Sciatic nerve (tissue), 2 donors: ENCODE measurements around the gene LRRC63. TPM values are rescaled to one million over a fixed set of nuclear protein-coding genes. Genes with fewer than 3 reads are reported as not detected.

ENCODE experiments used
- ATAC-seq: fragments of 200-7000 bp; cut with Tn5 transposase; one replicate; pipeline ENCODE4 v1.9.1; 2020; ENCODE audit warnings: mild to moderate bottlenecking, moderate library complexity
- DNase-seq: peaks from one replicate; pipeline ENCODE4 v3.0.0-alpha.2; 2020; ENCODE audit warnings: low spot score
- intact Hi-C: fragments of 100-400 bp; cut with DNase I; formaldehyde crosslinking; loops from one replicate; pipeline ENCODE4 v1.14.2; 2022
- total RNA-seq: library from RNA; stranded (reverse); fragmentation: NEBNext Ultra II Directional; extraction: Animal tissue kit (Norgen Biotek cat#: 25700); gene quantifications from one replicate; pipeline ENCODE4 v1.2.1, GENCODE V29; 2021
- donor health status: DM: no; HTN: no; CAD: no.
- donor health status: DM: no; HTN: no; CAD: no.

LRRC63 gene
- total RNA-seq, 1 donor from 2014 or later: 0.49 TPM

- DNase-seq (no peak), ATAC-seq (no peak)
- intact Hi-C loops: no loop called here
Measured at GRCh38 chr13:46179969-46180763, 31.6 kb upstream of the LRRC63 start.

- DNase-seq (no peak), ATAC-seq (no peak)
- intact Hi-C loops: no loop called here
Measured at GRCh38 chr13:46181377-46181839, 30.3 kb upstream of the LRRC63 start.

GRCh38 chr13:46181840-46182490, 29.8 kb upstream of the LRRC63 start, which contains the start of gene LCP1:
Gene LCP1, minus strand, starts transcription at chr13:46182177. Its CDS starts 22,515 bp downstream, at chr13:46159662.
- intact Hi-C loops: no loop called here
- DNase-seq: no peak
- peak; percentile 74 for ATAC-seq

DNA sequence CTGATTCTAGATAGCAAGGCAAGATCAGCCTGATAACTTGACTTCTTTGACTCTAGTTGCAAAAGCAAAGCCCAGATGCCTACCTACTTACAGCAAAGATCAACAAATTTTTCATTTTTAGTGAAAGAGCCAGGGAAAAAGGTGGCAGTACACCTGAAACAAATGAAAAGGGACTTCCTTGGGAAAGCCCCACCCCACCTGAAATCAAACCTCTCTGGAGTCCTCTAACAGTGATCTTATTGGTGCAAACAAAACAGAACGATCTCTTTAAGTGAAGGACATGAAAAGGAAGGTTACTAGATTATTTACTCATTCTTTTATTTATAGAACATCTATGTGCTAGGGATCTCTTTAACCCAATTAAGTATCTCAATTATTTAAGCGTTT, 29.2 kb upstream of the LRRC63 start:
- ATAC-seq (no peak), DNase-seq (no peak)
- intact Hi-C loops: no loop called here

DNA sequence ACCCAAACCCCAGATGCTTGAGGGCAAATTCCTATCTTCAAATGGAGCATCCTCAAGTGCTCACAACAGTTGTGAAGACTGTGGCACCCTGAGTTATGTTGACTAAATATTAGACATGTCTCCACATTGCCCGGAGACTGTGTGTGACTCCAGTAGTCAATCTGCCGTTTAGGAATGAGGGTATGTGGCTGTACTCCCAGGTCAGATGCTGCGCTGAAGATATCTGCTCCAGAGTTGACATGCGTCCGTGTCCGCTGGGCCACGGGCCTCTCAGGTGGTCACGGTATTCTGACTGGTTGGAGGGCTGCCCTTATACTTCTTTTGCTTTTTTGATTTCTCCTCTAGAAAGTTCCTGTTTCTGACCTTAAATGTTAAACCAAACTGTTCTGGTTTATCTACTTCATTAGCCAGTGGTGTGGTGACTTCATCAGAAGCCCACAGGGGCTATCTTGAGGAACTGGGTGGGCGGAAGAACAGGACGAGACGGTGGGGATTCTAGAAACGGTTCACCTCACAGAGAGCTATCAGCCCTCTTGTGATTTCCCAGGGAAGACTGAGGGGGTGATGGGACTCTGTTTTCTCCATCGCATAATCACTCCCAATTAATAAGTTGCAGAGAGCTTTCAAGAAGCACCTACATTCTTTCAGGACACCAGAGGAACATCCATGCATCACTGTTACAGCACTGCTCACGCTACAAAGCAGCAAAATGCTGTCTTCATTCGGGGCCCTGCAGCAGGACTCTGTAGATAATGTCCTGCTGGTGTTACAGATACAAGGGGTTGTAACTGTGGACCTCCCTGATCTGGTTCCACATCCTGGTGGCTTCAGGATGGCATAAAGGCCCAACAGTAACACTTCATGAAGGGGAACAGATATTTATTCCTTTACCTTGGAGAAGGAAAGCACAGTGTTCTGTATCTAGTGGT, 28.4 kb upstream of the LRRC63 start:
- ATAC-seq (no peak), DNase-seq (no peak)
- intact Hi-C loops: no loop called here

- DNase-seq (no peak), ATAC-seq (peak; percentile 68)
- intact Hi-C loops: no loop called here
Measured at GRCh38 chr13:46184277-46184699, 27.4 kb upstream of the LRRC63 start.

DNA sequence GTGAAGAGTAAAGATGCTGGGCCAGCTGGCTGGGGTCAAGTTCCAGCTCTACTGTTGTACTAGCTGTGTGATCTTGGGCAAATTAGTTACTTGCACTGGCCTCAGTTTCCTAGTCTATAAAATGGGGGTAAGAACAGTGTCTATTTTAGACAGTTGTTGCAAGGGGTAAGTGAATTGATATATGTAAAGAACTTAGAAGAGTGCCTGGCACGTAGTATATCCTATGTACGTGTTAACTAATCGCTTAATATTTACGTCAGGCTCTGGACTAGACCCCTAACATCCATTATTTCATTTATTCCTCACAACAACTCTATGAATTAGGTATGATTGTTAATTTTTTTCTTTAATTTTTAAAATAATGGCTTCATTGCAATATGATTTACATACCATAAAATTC, 26.1 kb upstream of the LRRC63 start:
- intact Hi-C loops: no loop called here
- ATAC-seq: no peak
- DNase-seq: no peak

GRCh38 chr13:46192412-46192811, 19.3 kb upstream of the LRRC63 start:
- DNase-seq (no peak), ATAC-seq (no peak)
- intact Hi-C loops: no loop called here

DNA sequence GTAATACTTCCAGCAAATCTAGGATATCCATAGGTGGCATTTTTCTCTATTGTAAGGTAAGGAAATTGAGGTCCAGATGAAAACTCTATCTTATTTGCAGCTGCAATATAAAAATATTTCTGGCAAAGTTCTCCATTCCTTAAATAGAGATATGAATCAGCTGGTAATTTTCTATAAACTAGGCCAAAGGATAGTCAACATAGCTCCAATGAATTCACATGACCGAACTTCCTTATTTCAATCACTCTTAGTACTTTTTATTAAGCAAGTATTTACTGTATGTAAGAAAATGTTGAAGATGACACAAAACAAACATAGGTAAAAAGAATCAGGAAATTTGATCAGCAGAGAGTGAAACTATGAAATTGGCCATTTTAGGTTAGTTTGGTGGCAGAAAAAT, 16.7 kb upstream of the LRRC63 start:
- no peak for ATAC-seq
- intact Hi-C loops: no loop called here
- no peak for DNase-seq

GRCh38 chr13:46197299-46198048, 14.3 kb upstream of the LRRC63 start:
- intact Hi-C loops: no loop called here
- ATAC-seq: no peak
- DNase-seq: no peak

GRCh38 chr13:46198696-46199193, 13.0 kb upstream of the LRRC63 start:
- intact Hi-C loops: no loop called here
- DNase-seq (no peak), ATAC-seq (no peak)

- ATAC-seq: no peak
- intact Hi-C loops: no loop called here
- no peak for DNase-seq
Measured at GRCh38 chr13:46202188-46202795, 9.4 kb upstream of the LRRC63 start.

- no peak for DNase-seq
- intact Hi-C loops: no loop called here
- no peak for ATAC-seq
Measured at GRCh38 chr13:46202966-46203365, 8.8 kb upstream of the LRRC63 start.

- ATAC-seq (no peak), DNase-seq (no peak)
- intact Hi-C loops: no loop called here
Measured at GRCh38 chr13:46206143-46206542, 5.6 kb upstream of the LRRC63 start.

DNA sequence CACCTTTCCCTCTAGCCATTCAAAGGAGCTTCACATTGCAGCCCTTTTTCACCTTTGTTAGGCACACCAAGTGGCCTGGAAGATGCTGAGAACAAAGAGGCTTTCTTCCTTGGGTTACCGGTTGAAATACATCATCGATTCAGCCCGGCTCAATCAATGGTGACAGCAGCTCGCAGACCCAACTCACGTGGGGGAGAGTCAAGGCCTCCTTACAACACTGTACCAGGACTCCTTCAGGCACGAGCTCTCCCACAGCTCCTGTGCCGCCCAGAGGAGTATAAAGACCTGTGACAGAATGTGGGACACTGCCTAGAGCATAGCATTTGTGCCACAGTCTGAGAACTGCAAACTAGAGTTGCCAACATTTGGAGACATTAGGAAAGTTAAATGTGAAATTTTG, 3.9 kb upstream of the LRRC63 start:
- intact Hi-C loops: no loop called here
- ATAC-seq: no peak
- DNase-seq: no peak

- ATAC-seq: no peak
- intact Hi-C loops: no loop called here
- no peak for DNase-seq
Measured at GRCh38 chr13:46210362-46211083, 1.2 kb upstream of the LRRC63 start.

DNA sequence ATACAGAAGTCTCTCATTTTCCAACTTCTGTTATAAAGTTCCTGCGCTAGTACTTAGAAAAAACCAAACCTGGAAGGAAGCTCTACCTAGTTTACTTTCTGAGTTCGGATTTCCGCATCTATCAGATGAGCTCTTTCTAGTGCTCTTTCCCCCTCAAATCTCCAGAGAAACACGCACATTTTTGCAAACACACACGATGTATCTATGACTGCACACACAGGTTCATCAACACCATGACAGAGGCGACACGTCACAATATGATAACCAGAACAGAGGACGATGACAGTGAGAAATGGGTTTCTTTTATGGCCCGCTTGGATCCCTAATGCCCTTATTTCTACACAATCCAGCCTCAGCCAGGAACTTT, 629 bp upstream of the LRRC63 start:
- intact Hi-C loops: no loop called here
- ATAC-seq (peak; percentile 51), DNase-seq (no peak)

DNA sequence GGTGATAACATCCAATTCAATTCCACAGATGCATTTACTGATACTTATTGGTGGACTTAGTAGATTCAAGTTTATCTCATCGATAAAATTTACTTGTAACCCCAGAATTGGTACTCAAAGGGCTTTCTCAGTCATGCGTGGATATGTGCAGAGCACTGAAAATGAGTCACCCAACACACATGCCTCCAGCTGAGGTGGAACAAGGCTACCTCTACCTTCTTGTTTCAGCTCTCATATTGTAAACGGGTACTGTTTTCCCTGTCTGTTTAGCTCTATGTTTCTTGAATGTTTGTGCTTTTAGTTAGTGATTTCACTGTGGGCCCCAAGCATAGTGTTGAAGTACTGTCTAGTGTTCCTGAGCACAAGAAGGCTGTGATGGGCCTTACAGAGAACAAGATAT, 1.5 kb downstream of the LRRC63 start:
- ATAC-seq: no peak
- DNase-seq: no peak
- intact Hi-C loops: no loop called here
